SJCRH30 (cell line): ENCODE data around the gene PDZRN3. TPM values are rescaled to one million over a fixed set of nuclear protein-coding genes. Genes with fewer than 3 reads are reported as not detected.

ENCODE experiments used
- DNase-seq, 2 experiments: peaks; one replicate each; pipeline ENCODE4 v3.0.0-alpha.2; 2015 to 2020
- H3K27ac ChIP-seq: fragments of 250-450 bp; sonication (Bioruptor Pico); 2 replicates; pipeline ENCODE4 v1.5.1; 2020; ENCODE audit warnings: mild to moderate bottlenecking, moderate library complexity
- H3K27me3 ChIP-seq: fragments of 250-450 bp; sonication (Bioruptor Pico); 2 replicates; pipeline ENCODE4 v1.5.1; 2020; ENCODE audit warnings: mild to moderate bottlenecking, moderate library complexity
- H3K36me3 ChIP-seq: fragments of 250-450 bp; sonication (Bioruptor Pico); 2 replicates; pipeline ENCODE4 v1.5.1; 2020; ENCODE audit warnings: mild to moderate bottlenecking, moderate library complexity
- H3K4me1 ChIP-seq: fragments of 250-450 bp; sonication (Bioruptor Pico); 2 replicates; pipeline ENCODE4 v1.5.1; 2020; ENCODE audit warnings: mild to moderate bottlenecking, moderate library complexity
- H3K4me3 ChIP-seq: fragments of 250-450 bp; sonication (Bioruptor Pico); 2 replicates; pipeline ENCODE4 v1.5.1; 2020; ENCODE audit warnings: mild to moderate bottlenecking, moderate library complexity
- H3K9me3 ChIP-seq: fragments of 250-450 bp; sonication (Bioruptor Pico); replicated peaks from 2 replicates; pipeline ENCODE4 v1.5.1; 2020; ENCODE audit warnings: mild to moderate bottlenecking, moderate library complexity
- total RNA-seq: library from RNA; depleted of rRNA; stranded (reverse); fragments of >200 nt; shearing (Covaris generic); gene quantifications from 2 replicates; pipeline ENCODE4 v1.2.3, GENCODE V29; 2014

Gene PDZRN3
- total RNA-seq, 1 experiment from 2014 or later = 27.3 TPM

DNA sequence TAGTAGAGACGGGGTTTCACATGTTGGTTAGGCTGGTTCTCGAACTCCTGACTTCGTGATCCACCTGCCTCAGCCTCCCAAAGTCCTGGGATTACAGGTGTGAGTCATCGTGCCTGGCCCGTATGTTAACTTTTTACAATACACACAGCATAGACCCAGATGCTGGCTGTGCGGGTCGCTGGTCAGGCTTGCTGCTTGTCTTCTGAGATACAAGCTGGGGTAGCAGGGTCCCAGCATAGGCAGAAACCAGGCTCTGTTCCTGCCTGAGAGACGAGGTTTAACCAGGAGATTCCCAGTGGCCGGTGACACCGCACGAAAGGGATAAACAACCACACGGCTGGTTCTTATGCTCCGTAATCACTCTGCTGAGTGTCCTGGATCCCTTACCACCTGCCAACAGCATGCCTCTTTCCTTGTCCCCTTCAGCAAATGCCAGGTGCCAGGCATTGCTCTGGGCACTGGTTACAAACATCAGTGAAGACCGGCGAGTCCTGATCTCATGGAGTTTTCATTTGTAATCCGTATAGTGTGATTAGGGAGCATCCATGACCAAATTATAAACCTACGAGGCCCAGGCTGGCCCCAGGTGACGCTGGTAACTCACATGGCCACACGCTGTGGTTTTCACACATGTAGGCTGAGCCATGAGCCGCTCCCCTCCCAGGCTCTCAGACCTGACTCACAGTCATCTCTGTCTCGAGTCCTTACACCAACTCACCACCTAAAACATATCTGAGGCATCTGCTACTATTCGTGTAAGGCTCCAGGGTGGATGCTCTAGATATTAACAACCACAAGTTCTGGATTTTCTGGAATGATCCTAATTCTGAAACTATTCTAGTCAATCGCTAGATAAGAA lies 125.7 kb downstream of the PDZRN3 start:
- peak overlapping the region; percentile 50 for H3K27ac ChIP-seq
- no peak overlapping the region for H3K4me3 ChIP-seq
- H3K36me3 ChIP-seq = no peaks in the 10 kb centered on the region
- H3K4me1 ChIP-seq = peaks cover 32% of the 10 kb centered on the region
- no peaks in the 10 kb centered on the region for H3K27me3 ChIP-seq
- DNase-seq = no peak
- no peaks in the 10 kb centered on the region for H3K9me3 ChIP-seq

DNA sequence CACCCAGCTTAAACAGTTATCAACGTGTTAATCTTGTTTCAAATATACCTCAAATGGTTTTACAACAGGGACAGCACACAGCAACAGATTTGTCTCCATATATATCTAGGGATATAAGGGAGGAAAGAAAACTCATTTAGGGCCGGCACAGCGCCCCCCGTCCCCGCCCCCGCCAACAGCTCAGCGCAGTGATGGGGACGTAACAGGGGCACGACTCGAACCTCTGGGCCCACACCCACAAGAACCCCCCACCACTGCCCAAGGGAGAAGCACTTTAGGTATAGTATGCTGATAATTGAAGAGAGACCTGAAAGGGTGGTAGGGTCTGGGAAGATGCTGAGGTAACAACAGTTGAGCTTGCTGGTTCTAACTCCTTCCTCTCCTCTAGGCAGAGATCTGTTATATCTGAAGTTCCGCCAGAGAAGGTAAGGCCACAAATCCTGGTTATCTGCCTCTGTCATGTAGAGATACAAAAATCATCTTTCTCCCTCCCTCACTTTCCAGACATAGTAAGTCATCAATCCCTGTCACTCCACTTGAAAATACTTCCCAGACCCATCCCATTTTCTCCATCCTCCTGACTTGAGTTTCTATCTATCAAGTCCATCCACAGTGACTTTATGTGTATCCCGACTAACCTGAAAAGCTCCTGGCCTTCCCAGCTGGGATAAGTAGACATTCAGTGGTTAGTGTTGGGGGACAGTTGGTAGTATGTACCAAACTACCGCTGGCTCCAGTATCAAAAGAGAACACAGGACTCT lies 126.9 kb downstream of the PDZRN3 start:
- Histone ChIP-seq H3K36me3 (no peaks in the 10 kb centered on the region), H3K27me3 (no peaks in the 10 kb centered on the region), H3K4me1 (peaks cover 25% of the 10 kb centered on the region), H3K9me3 (no peaks in the 10 kb centered on the region), H3K4me3 (no peak overlapping the region), H3K27ac (no peak overlapping the region)
- no peak for DNase-seq

DNA sequence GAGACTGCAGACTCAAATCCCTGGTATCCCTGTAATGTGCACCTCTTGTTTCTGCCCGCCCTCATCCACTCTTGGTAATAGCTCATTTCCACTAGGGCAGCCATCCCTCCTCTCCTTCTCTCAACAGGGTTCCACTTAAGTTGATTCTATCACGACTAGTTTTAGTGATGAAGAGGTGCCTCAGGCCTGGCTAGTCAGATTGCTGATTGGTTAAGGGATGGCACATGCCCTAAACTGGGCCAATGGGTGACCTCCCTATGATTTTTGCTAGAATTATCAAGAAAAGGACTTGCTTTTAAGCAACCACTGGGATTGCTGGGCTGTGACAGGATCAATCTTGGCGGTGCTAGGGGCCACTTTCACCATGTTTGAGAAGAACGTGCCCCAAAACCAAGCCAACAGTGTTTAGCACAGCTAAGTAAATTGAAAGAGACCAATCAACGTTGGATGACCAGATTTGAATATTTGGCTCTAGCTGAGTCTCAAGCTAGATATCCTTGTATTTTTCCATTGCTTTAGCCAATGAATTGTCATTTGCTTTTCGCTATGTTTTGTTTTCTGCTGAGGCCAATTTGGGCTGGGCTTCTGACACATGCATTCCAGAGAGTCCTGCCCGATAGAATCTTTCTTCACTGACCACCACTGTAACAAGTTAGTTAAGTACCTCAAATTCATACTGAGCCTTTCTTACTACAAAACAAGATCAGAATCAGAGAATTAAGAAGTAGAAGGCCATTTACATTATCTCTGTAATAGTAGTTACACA lies 131.0 kb downstream of the PDZRN3 start:
- Histone ChIP-seq H3K4me1 (peaks cover 10% of the 10 kb centered on the region), H3K4me3 (no peak overlapping the region), H3K27me3 (no peaks in the 10 kb centered on the region), H3K27ac (no peak overlapping the region), H3K9me3 (no peaks in the 10 kb centered on the region), H3K36me3 (no peaks in the 10 kb centered on the region)
- DNase-seq = no peak

DNA sequence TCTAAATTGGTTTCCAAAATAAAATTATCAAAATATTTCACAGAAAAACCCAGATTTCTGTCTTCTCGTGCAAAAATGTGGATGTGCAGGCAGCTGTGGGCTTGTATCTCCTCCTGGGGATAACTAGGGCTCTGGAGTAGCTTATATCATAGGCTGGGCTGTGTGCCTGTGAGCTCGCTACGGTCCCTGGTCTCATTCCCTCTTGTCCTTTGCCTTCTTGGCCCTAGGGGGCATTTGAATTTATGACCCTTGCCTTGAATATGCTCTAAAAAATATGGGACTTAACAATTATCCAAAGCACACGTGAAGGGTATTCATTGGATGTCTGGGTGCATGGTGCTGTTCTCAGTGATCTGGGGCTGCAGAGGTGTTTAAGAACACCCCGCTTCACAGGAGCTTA lies 132.6 kb downstream of the PDZRN3 start:
- Histone ChIP-seq H3K27ac (no peak overlapping the region), H3K27me3 (no peaks in the 10 kb centered on the region), H3K9me3 (no peaks in the 10 kb centered on the region), H3K4me3 (no peak overlapping the region), H3K4me1 (peaks cover 10% of the 10 kb centered on the region), H3K36me3 (no peaks in the 10 kb centered on the region)
- DNase-seq = no peak

DNA sequence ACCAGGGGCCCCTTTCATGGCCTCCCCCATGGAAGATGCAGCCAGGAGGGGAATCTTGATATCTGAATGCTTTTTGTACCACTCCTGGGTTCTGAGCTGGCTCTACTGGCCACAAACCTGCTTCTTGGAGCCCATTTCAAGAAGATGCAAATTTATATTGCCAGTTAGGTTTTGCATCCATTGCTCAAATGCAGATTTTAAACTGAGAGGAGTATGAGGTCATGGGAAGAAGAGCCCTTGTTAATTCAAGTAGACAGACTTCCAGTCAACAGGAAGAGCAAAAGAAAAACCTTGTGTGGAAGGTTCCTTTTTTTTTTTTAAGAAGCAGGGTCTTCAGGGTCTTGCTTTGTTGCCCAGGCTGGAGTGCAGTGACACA lies 133.5 kb downstream of the PDZRN3 start:
- DNase-seq = no peak
- H3K9me3 ChIP-seq = no peaks in the 10 kb centered on the region
- no peaks in the 10 kb centered on the region for H3K36me3 ChIP-seq
- H3K27ac ChIP-seq = peak overlapping the region; percentile 31
- H3K4me1 ChIP-seq = peaks cover 10% of the 10 kb centered on the region
- no peak overlapping the region for H3K4me3 ChIP-seq
- H3K27me3 ChIP-seq = no peaks in the 10 kb centered on the region

DNA sequence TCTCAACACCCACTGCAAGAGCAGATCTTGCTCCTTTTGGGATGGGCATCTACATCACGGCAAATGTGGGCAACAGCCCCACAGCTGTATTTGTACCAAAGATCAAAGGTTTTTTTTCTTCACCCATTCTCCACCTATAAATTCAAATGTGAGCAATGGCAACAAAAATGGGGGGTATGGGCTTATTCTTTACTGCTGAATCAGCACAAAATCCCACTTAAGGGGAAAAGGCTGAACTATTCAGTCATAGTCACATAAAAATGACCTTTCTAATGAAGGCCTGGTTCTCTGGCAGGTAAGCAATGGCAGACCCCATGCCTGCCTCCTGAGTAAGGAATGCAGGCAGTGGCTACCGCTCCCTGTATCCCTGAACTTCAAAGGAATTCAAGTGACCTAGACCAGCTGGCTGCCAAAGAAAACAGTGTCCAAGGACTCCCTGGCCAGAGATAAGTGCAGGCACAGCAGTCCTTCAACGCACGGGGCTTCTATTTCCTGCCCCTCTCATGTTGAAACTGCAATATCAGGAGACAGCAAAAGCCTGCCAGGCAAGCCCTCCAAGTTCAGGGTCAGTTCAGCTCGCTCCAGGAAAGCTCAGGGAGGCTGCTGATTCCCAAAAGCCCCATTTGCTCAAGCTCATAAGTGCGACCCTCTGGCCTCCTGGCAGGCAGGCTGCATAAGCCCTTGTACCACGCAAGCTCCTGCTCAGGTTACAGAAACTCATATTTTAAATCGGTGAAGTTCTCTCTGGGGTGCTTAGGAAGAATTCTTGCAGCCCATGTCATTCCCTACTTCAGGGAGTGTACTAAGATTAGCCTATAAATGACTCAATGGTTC lies 134.1 kb downstream of the PDZRN3 start:
- no peaks in the 10 kb centered on the region for H3K9me3 ChIP-seq
- peak; percentile 59 to 73 for DNase-seq
- no peaks in the 10 kb centered on the region for H3K27me3 ChIP-seq
- peak overlapping the region; percentile 31 for H3K27ac ChIP-seq
- H3K4me1 ChIP-seq = peaks cover 10% of the 10 kb centered on the region
- no peak overlapping the region for H3K4me3 ChIP-seq
- H3K36me3 ChIP-seq = no peaks in the 10 kb centered on the region

DNA sequence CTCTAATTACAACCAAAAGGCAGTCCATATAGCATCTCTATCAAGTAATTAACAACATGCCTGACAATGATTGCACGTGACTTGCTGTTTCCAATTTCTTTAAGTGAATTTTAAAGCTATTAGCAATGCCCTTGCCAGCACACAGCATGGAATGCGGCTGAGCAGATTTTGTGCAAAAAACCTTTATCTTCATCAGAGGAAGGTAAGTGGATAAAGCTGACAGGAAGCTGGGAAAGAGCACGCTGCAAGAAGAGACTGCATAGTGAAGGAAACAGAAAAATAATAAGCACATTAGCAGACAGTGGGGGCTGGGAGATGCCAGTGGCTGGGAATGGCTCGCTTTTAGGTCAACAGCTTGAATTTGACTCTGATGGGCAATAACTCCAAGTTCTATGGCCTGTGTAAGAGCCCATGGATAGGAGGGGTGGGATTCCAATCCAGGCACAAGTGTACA lies 138.8 kb downstream of the PDZRN3 start:
- Histone ChIP-seq H3K27ac (no peak overlapping the region), H3K36me3 (no peaks in the 10 kb centered on the region), H3K9me3 (no peaks in the 10 kb centered on the region), H3K27me3 (no peaks in the 10 kb centered on the region), H3K4me3 (no peak overlapping the region), H3K4me1 (peaks cover 7% of the 10 kb centered on the region)
- no peak for DNase-seq

DNA sequence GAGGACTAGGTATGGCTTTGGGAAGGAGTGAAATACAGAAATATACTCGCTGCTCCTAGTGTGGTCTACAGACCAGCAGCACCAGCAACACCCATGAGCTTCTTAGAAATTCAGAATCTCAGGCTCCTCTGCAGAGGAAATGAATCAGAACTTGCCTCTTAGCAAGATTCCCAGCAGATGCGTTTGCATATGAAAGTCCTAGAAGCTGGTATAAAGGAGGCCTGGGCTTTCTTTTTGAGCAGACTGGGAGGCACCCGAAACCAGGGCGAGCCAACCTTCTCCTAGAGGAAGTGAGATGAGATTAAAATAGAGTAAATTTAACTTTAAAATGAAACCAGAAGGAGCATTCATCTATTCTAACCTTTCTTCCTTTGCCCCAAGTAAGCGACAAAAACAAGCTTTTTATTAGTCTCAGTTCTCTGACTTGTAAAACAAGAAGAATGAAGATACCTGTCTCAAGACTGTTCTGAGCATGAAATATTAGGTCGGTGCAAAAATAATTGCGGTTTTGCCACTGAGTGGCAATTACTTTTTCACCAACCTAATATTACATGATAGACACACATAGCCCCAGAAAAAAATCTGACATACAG lies 140.0 kb downstream of the PDZRN3 start:
- H3K27ac ChIP-seq = no peak overlapping the region
- H3K36me3 ChIP-seq = no peaks in the 10 kb centered on the region
- peaks cover 1% of the 10 kb centered on the region for H3K4me1 ChIP-seq
- no peak for DNase-seq
- H3K9me3 ChIP-seq = no peaks in the 10 kb centered on the region
- H3K4me3 ChIP-seq = no peak overlapping the region
- no peaks in the 10 kb centered on the region for H3K27me3 ChIP-seq

DNA sequence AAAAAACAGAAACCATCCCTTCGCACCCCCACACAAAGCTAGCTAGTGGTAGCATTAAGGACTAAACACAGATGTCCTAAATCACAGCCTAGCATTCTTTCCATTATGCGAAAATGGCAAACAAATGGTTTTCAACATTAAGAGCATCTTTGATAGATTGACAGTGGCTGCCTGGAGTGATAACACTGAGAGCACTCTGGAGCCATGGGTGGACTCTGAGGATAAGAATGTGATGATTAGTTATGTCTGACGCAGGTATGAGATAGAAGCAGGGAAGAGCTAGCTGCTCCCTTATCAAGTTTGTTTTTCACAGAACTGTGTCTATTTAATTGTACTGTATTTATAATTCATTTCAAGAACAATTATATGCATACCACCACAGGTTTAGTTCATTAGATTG lies 142.9 kb downstream of the PDZRN3 start:
- no peak overlapping the region for H3K27ac ChIP-seq
- H3K27me3 ChIP-seq = no peaks in the 10 kb centered on the region
- H3K4me3 ChIP-seq = no peak overlapping the region
- DNase-seq = no peak
- H3K9me3 ChIP-seq = no peaks in the 10 kb centered on the region
- H3K36me3 ChIP-seq = no peaks in the 10 kb centered on the region
- peaks cover 5% of the 10 kb centered on the region for H3K4me1 ChIP-seq

DNA sequence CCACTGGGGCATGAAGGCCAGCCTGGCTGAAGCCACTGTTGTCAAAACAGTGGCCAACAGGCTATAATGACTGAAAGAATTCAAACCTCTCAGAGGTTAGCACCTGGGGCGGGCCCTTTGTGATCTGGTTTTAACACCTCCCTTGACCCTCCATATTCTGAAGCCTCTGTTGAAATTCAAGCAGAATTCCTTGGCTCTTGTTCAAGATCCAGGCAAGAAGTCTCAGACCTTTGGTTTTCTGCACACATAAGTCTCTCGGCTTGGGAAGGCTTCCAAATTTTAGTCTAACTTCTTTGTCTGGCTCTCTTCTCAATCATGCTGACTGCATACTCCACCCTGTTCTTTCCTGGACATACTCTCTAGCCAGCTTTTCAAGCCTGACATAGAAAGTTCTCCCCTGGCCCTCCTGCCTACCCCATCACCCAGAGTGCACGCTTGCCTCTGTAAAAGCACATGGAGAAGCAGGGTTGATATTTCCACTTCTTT lies 144.5 kb downstream of the PDZRN3 start:
- no peaks in the 10 kb centered on the region for H3K36me3 ChIP-seq
- peaks cover 5% of the 10 kb centered on the region for H3K4me1 ChIP-seq
- H3K27me3 ChIP-seq = no peaks in the 10 kb centered on the region
- no peaks in the 10 kb centered on the region for H3K9me3 ChIP-seq
- no peak for DNase-seq
- no peak overlapping the region for H3K4me3 ChIP-seq
- H3K27ac ChIP-seq = no peak overlapping the region

DNA sequence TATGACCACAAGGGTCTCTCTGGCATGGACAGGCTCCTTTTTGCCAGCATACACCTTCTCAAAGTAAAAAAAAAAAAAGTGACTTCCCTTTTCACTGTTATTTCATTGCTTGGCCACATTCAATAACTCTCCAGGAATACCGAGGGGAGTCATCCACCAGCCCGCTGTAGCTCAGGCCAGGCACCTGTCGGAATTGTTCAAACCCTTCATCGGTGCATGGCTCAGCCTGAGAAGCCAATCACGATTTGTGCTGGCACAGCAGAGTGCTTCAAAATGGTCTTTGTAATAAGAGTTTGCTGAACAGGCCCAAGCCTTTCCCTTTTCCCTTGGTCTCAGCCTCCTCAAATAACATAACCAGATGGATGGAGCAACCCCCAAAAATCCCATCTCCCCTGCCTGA lies 145.4 kb downstream of the PDZRN3 start:
- peak; percentile 47 to 76 for DNase-seq
- Histone ChIP-seq H3K9me3 (no peaks in the 10 kb centered on the region), H3K36me3 (no peaks in the 10 kb centered on the region), H3K27me3 (no peaks in the 10 kb centered on the region), H3K4me1 (peaks cover 5% of the 10 kb centered on the region), H3K4me3 (no peak overlapping the region), H3K27ac (no peak overlapping the region)

DNA sequence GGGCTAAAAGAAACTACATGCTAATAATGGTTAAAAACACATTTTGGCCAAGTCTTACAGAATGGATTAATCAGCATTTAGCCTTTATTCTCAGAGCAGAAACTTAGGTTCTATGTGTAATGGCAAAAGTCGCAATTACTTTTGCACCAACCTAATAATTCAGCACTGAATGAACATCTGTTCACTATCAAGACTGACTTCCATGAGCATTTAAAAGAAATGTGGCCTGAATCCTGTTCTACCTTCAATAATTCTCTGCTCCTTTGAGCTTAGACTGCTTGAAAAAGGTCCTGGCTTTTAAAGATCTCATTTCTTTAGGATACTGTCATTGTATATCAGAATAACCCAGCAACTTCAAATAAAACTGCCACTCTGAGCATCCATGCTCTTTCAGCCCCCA lies 145.9 kb downstream of the PDZRN3 start:
- no peak overlapping the region for H3K4me3 ChIP-seq
- no peak overlapping the region for H3K27ac ChIP-seq
- no peaks in the 10 kb centered on the region for H3K27me3 ChIP-seq
- H3K36me3 ChIP-seq = no peaks in the 10 kb centered on the region
- DNase-seq = no peak
- peaks cover 5% of the 10 kb centered on the region for H3K4me1 ChIP-seq
- no peaks in the 10 kb centered on the region for H3K9me3 ChIP-seq

DNA sequence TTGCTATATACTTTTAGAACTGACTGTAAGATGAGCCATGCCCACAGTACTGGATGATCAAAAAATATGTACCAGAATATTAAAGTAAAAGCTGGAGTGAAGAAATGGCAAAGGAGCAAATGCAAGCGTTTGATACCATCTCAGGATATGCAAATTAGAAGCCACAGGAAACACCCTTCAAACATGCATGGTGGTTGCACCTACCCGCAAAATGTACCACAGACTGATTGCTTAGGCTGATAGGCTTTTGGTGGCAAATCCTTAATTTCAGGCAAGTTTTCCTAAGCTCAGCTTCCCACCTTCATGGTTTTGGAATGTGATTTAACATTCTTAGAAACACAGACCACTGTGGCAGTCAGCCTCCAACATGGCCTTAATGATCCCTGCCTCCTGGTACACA lies 149.0 kb downstream of the PDZRN3 start:
- H3K27ac ChIP-seq = no peak overlapping the region

DNA sequence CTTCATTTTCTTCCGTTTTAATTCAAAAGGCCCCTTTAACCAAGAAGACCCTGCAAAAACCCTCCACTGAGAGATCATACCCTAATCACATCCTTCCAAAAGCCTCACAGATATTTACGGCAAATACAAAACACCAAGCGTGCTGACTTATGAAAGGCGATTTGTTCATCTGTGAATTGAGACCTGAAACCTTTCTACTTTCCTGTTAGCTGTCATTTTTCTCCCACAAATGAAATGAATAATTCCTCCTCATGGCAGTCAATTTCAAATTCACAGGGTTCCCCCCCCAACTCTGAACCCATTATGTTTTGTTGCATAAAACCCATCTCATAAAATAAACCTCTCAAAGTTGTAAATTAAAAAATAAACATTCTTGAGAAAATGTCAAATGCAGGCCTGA lies 149.6 kb downstream of the PDZRN3 start:
- no peak overlapping the region for H3K4me3 ChIP-seq
- no peaks in the 10 kb centered on the region for H3K9me3 ChIP-seq
- no peaks in the 10 kb centered on the region for H3K27me3 ChIP-seq
- H3K36me3 ChIP-seq = no peaks in the 10 kb centered on the region
- peaks cover 5% of the 10 kb centered on the region for H3K4me1 ChIP-seq
- DNase-seq = no peak
- no peak overlapping the region for H3K27ac ChIP-seq

More for the DNA sequence above, 149.0 kb downstream of the PDZRN3 start:
- peaks cover 5% of the 10 kb centered on the region for H3K4me1 ChIP-seq
- H3K27me3 ChIP-seq = no peaks in the 10 kb centered on the region
- no peak for DNase-seq
- no peak overlapping the region for H3K4me3 ChIP-seq
- H3K36me3 ChIP-seq = no peaks in the 10 kb centered on the region
- no peaks in the 10 kb centered on the region for H3K9me3 ChIP-seq
